Activated naive CD4-positive, alpha-beta T cell treated with anti-CD3 and anti-CD28 coated beads, Interleukin-2, amount 50 U/mL, for 16 hours (primary cell): ENCODE data around the gene FAM171A1.
"Not testable (repeated sequence)": the region's sequence is repeated elsewhere in the genome, so short reads cannot be mapped to it uniquely, and the experiment has no call there.

ENCODE experiments used
- DNase-seq: peaks from one replicate; pipeline ENCODE4 v3.0.0-alpha.2; 2020

Gene FAM171A1

DNA sequence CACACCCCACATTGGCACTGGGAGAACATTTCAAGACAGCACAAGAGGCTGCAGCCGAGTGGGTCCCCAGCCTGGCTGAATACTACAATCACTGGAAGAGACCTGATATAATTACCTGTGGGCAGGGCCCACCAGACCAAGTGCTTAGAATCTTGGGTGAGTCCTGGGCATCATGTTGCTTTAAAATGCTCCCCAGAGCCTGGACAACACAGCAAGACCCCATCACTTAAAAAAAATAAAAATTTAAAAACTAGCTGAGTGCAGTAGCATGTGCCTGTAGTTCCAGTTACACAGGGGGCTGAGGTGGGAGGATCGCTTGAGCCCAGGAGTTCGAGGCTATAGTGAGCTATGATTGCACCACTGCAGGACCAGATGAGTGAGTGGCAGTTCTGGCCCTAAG lies 28.1 kb downstream of the FAM171A1 start:
- DNase-seq, result no peak

DNA sequence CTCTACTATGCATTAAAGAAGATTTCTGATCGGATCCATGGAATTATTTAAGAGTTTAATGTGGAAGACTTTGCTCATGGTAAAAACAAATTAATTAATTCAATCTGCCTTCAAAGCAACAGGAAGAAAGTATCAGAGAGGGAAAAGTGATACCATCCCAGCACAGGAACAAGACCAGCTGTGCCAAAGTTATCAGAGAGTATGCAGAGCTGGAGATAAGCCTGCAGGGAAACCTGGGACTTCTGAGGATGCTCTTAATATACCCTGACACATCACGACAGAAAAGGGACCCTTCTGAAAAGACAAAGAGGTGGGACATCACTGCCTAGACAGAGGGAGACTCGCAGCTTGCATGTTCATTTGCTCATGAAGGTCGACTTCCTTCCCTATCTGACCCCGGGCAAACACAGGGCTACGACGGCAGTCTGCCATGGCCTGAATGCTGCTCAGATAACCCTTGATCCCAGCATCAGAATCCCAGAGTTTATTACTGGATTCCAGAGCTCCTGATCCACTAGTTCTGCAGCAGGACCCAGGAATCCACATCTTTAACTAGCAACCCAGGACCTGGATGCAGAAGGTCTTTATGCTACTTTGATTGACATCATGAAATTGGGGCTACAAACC lies 29.5 kb downstream of the FAM171A1 start:
- DNase-seq, result no peak

DNA sequence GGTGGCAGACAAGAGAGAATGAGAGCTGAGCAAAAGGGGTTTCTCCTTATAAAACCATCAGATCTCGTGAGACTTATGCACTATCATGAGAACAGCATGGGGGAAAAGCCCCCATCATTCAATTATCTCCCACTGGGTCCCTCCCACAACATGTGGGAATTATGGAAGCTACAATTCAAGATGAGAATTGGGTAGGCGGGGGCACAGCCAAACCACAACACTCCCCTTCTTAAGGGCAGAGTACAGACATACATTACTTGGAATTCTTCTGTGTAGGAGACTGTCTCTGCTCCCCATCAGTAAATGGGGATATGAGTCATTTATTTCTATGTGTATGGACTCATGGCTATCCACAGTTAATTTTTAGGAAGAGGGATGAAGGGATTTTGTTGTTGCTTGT lies 31.2 kb downstream of the FAM171A1 start:
- DNase-seq, result no peak

DNA sequence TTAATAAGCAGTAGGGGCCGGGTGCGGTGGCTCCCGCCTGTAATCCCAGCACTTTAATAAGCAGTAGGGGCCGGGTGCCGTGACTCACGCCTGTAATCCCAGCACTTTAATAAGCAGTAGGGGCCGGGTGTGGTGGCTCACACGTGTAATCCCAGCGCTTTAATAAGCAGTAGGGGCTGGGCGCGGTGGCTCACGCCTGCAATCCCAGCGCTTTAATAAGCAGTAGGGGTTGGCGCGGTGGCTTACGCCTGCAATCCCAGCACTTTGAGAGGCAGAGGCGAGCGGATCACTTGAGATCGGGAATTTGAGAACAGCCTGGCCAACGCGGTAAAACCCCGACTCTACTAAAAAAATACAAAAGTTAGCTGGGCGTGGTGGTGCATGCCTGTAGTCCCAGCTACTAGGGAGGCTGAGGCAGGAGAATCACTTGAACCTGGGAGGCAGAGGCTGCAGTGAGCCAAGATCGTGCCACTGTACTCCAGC lies 33.6 kb downstream of the FAM171A1 start:
- DNase-seq, result not testable (repeated sequence)

DNA sequence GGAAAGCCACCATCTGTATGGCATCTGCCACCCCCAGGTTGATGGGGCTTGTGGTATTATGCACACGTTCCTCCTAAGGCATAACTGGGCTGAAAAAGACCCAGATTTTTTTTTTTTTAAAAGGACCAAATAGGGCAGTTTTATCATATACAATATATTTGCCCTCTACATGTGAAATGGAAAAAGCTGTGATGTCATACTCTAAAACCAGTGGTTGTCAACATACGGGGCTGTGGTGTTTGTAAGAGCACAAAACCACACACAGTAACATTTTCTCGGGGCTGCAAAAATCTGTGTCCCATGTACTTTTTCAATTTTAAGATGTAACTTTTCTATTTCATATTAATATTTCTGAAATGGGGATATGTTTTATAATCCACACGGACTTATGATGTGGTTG lies 34.9 kb downstream of the FAM171A1 start:
- DNase-seq, result no peak

DNA sequence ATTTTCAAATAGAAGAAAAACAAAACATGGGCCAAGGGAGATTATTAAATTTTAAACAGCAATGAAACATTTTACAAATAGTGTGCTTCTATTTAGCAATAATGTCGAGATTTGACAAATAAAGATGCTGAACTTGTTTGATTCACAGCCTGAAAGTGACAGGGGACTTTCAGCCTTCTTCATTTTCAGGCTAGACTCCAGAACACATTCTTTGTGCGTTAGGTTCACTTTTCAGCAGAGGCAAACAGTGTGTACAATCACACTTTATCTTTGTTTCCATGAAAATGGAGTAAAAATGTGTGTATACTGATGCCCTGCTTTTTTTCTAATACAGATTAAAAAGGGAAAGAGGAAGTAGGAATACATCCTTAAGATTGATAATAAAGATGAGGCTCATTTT lies 35.6 kb downstream of the FAM171A1 start:
- no peak for DNase-seq

DNA sequence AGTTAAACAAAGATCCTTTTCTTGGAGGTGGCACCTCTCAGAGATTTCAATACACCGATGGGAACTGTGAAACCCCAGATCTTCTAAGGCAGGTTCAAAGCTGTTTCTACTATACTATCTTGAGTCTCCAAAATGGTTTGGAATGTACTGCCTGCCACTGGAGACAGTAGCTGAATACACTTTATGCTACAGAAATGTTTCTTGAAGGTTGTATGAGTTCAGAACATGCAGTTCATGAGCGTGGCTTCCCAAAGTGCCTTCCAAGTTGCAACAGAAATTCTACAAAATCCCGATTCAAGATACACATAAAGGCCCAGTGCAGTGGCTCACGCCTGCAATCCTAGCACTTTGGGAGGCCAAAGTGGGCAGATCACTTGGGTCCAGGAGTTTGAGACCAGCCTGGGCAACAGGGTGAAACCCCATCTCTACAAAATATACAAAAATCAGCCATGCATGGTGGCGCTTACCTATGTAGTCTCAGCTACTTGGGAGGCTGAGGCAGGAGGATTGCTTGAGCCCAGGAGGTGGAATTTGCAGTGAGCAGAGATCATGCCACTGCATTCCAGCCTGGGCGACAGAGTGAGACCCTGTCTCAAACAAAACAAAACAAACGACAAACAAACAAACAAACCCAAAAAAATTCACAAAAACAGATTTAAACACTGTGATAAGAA lies 36.3 kb downstream of the FAM171A1 start:
- no peak for DNase-seq

DNA sequence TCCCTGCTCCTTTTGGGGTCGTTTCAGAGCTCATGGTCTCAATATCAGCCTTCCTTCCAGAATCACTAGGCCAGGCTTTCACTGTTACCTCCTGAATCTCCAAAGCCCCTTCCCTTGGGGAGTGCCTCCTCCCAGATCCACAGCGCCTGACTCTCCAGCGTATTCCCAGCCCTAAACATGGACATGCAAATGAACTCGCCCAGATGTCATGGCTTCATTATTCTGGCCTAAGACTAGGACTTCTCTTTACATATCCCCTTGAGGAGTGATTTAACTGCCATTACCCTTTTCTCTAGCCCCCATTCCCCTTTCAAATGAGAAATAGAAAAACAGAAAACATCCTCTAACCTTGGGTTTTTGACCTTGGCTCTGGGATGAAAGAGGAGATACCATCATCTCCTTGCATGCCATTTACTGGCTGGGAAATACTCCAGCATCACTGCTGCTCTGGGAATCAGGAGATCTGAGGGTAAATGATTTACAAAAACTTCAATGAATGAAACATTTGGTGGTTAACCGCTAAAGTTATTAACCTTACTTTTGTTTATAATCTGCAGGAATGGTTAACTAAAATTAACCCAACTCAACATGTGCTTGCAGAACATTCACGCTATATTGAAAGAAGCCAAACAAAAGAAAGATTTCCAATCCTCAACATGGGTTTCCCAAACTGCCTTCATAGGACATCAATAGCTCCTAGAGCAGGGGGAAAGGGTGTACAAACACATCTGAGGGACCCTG lies 37.0 kb downstream of the FAM171A1 start:
- DNase-seq, result no peak

DNA sequence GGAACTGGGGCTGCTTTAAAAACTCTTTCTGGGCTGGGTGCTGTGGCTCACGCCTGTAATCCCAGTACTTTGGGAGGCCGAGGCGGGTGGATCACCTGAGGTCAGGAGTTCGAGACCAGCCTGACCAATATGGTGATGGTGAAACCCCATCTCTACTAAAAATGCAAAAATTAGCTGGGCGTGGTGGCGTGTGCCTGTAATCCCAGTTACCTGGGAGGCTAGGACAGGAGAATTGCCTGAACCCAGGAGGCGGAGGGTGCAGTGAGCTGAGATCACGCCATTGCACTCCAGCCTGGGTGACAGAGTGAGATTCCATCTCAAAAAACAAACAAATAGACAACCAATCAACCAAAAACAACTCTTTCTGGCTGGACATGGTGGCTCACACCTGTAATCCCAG lies 37.9 kb downstream of the FAM171A1 start:
- DNase-seq, result not testable (repeated sequence)

DNA sequence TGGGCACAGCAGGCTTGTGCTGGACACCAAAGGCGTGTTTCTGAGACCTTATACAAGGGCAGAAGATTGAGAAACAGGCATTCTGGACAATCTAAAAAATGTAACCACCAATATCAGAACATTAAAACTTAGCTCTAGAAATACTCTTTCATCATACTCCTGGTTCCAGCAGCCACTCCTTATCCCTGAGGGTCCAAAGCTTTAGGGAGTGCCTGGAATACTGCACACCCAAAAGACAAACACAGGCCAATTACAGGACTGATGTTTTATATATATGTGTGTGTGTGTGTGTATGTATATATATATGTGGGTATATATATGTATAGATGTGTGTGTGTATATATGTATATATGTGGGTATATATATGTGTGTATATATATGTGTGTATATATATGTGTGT lies 39.6 kb downstream of the FAM171A1 start:
- no peak for DNase-seq

DNA sequence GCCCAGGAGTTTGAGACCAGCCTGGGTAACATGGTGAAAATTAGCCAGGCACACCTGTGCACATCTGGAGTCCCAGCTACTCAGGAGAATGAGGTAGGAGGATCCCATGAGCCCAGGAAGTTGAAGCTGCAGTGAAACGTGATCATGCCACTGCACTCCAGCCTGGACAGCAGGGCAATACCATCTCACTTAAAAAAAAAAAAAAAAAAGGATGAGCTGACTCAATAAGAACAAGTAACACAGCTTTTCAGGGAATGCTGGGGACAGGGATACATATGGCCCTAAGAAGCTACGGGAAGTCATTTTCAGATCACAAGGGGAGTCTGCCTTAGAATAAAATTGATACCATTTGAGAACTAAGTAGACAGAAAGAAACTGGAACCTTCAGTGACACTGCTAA lies 41.7 kb downstream of the FAM171A1 start:
- DNase-seq, result no peak

DNA sequence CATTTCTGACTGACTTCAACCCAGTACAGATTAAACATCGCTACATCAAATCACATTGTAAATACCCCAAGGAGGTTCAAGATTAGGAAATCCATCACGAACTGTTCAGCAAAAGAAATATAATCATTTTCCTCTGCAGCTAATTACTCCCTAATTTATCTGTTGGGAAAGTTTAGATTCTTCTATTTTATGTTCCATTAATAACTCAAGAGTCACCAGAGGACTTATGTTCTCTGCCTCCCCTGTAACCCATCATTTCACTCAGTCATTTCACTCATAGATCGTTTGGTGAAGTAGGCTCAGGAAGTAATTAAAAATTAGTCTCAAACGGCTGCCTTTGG lies 45.2 kb downstream of the FAM171A1 start:
- no peak for DNase-seq

DNA sequence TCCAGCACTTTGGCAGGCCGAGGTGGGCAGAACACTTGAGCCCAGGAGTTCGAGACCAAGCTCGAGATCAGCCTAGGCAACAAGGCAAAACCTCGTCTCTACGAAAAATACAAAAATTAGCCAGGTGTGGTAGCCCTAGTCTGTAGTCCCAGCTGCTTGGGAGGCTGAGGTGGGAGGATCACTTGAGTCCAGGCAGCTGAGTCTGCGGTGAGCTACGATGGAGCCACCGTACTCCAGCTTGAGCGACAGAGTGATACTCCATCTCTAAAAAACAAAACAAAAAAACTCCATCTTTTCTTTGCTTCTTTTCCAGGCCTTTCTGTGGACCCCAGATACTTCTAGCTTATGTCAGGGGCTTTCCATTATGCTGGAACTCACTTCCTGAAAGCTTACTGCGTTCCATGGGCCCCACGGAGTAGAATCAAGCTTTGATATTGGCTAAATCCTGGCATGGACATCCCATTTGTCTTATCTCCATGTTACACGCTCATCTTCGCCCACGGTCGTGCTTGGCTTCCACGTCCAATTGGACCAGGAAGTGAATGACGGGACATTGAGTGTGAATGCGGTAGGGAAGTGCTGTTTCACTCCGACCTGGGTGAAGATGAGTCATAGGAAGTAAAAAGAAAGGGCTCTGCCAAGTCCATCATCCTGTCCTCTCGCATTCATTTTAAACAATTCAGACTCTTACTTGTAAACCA lies 45.7 kb downstream of the FAM171A1 start:
- DNase-seq, result no peak

DNA sequence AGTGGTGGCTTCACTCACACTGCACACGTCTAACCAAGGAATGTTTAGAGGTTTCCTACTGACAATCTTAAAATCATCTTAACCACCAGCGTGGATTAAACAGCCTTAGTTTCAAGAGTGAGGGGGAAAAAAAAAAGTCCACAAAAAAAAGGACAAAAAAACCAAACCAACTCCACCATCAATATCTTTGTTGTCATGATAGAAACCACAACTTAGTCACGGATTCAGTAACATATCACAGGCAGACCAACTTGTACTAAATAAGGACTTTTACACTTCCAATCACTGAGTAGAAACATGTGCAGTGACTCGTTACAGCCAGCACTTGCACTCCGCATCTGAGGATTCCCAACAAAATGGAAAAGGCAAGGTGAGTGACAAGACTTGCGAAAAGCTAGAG lies 46.5 kb downstream of the FAM171A1 start:
- DNase-seq, result no peak

DNA sequence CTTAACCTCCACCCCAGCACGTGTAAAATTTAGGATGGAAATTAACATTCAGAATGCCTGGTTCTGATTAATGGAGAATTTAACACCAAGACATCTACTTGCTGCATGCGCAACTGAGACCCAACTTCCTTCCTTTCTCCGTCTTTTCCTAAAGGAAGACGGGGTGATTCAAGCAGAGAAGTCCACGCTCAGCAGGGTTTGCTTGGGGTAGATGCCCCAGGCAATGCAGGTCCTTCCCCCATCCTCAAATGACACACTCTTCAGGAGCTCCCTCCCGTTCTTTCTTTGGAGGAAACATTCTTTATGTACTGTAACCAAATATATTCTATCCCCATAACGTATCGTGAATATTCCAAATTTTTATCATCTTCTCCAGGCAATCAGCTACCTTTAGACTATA lies 47.0 kb downstream of the FAM171A1 start:
- no peak for DNase-seq

DNA sequence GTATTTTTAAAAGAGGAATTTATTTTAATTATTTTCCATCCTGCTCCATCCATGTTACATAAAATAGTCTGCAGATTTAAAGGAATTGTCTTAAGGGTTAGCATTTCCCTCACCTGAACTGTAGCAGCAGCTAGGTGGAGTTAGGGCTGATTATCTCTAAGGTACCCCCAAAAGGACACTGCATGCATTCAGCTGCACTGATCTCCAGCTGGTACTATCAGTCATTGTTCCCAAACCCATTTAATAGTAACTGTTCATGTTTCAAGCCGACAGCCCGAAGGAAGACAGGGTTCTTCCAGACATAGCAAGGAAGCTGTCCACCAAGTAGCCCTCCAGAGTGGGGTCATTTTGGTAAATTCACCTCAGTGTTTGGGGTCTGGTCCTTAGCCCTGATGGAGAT lies 48.7 kb downstream of the FAM171A1 start:
- DNase-seq, result no peak

DNA sequence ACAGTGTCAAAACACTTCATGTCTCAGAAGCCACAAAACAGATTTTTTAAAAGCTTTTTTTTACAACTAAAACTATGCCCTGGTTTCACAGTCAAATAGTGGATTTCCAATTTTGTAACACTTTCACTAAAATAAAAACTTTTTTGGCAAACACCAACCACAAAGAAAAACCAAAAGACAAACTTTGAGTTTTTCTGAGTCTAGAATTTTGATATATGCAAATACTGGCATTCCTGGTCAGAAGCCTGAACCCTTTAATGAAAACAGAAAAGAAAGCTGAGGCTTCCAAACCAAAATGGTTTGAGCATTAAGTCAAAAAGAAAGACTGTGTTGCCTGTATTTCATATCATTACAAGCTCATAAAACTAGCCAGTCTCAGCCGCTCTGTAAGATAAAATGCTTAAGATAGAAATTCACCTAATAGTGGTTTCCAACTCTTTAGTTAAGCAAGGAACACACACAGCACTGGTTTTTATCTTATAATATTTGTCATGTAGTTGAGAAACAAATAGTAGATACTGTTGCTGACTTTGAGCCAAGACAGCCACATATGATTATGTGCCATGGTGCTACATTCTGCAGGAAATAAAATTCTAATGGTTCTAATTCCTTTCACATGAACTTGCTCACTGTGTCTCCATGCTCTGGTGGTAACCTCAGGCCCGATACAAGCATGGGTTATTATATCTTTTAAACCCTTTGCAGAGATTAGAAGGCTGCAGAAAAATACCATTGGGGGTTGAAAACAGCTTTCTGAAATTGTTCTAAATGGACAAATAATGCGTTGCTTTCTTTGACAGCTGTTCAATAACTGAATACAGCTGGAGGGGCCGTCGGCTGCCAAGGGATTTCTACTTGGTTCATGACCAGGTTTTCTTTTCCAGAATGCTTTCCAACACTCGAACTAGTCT lies 49.4 kb downstream of the FAM171A1 start:
- no peak for DNase-seq

DNA sequence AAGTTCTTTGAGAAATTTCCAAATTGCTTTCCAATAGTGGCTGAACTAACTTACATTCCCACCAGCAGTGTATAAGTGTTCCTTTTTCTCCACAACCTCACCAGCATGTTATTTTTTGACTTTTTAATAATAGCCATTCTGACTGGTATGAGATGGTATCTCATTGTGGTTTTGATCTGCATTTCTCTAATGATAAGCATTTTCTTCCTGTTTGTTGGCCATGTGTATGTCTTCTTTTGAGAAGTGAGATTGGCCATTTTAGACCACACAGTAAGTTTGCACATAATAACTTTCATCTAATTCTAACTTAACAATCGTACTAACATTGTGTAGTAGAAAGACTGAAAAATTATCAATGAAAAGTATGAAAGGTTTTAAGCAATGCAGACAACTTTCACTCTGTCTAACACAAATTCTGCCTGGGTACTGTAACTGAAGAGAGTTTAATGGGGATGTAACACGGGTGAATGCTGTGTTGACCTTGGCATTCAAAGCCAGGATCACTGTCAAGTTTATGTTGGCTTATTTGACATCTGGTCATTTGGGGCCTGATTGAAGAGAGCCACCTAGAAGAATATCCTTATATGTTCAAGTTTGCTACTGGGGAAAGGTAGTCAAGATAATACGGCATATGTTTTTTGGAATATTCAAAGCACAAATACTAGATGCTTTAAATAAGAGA lies 50.4 kb downstream of the FAM171A1 start:
- DNase-seq, result no peak

DNA sequence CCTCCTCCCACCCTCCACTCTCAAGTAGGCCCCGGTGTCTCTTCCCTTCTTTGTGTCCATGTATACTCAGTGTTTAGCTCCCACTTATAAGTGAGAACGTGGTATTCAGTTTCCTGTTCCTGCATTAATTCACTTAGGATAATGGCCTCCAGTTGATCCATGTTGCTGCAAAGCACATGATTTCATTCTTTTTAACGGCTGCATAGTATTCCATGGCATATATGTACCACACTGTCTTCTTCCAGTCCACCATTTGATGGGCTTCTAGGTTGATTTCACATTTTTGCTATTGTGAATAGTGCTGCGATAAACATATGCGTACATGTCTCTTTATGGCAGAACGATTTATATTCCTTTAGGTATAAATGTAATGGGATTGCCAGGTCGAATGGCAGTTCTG lies 51.0 kb downstream of the FAM171A1 start:
- no peak for DNase-seq

DNA sequence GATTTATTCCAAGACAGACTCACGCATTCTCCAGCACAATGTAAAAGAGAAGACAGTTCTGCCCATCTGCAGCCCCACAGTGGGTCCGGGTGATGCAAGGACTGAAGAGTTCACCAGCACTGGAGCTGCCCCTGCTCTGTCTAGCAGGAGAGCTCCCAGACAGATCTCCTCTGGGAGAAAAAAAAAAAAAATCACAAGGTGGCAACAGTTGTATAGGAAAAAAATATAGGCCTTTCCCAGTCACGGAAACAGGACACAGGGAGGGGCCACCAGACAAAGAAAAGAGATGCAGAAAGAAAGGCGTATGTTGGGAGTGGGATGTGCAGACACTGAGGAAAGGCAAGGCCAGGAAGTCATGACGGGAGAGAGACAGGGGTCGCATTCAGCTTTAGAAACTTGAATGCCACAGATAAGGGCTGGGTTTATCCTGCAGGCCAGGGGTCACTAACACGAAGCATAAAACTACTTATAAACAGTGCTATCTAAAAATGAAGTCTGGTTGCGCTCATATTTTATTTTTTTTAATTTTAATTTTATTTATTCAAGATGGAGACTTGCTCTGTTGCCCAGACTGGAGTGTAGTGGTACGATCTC lies 54.1 kb downstream of the FAM171A1 start:
- no peak for DNase-seq

DNA sequence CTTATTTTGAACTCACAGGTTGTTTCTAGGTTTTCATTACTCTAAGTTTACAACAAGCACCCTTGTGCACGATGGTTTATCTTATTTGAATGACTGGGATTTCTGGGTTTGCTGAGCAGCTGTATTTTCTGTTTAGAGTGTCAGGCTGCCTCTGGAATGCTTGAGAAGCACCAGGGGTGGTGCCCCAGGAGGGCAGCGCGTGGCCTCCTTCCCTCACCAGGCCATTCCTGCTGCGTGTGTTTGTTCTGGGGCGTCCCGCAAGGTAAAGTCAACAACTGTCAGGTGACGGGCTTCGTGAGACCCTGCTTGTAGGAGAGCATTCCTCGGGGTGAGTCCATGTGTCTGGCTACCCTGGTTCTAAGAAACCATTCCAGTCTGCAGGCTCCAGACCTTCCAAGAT lies 54.9 kb downstream of the FAM171A1 start:
- DNase-seq, result no peak

DNA sequence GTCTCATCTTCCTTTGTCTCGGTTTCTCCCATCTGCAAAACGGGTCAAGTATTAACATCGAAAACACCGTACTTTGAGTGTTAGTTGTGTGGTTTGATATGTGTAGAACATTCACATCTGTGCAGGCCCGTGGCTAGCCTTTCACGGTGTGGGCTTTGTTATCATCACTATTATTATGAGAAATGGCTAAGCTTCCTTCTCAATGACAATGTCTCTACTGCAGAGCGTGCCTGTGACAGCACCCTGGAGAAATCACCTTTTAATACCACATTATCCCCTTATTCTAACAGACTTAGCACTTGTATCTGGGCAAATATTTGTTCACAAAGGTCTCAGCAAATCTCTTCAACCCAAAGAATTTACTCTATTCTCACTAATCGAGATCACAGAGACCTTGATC lies 55.8 kb downstream of the FAM171A1 start:
- no peak for DNase-seq
